HepG2 (cell line): ENCODE results near the gene UBAC1. TPM values are rescaled to one million over a fixed set of nuclear protein-coding genes. Genes with fewer than 3 reads are reported as not detected.

Experiments
- ATAD3A ChIP-seq: sonication (generic); formaldehyde crosslinking; IDR thresholded peaks from 2 replicates; pipeline ENCODE4 v1.4.0; 2020; ENCODE audit warnings: missing genetic modification reagents
- ERF ChIP-seq: IDR thresholded peaks from 2 replicates; pipeline ENCODE4 v1.6.1; 2018; ENCODE audit warnings: missing biosample characterization, missing genetic modification reagents
- FOSL2 ChIP-seq: sonication (generic); formaldehyde crosslinking; IDR thresholded peaks from 2 replicates; pipeline ENCODE4 v1.4.0; 2020; ENCODE audit warnings: missing genetic modification reagents
- GTF3A ChIP-seq: sonication (generic); formaldehyde crosslinking; conservative IDR thresholded peaks from 2 replicates; pipeline ENCODE4 v1.4.0; 2020; ENCODE audit warnings: mild to moderate bottlenecking, missing genetic modification reagents
- HOXA3 ChIP-seq: sonication (generic); formaldehyde crosslinking; IDR thresholded peaks from 2 replicates; pipeline ENCODE4 v1.5.0; 2020; ENCODE audit warnings: missing genetic modification reagents
- MAZ ChIP-seq, 2 experiments: sonication (generic) in 1 of 2; formaldehyde crosslinking in 1 of 2; IDR thresholded peaks; 2 replicates each; pipeline versions ENCODE4 v1.5.0 to v1.6.1; 2012 to 2020; ENCODE audit warnings: low read depth in 2 of 2, mild to moderate bottlenecking in 2 of 2, borderline replicate concordance in 1 of 2, improper control_type of control experiment in 1 of 2, low read length in 1 of 2, missing genetic modification reagents in 1 of 2, moderate library complexity in 1 of 2
- PHF8 ChIP-seq: sonication (generic); formaldehyde crosslinking; IDR thresholded peaks from 2 replicates; pipeline ENCODE4 v1.5.0; 2020; ENCODE audit warnings: missing genetic modification reagents
- REPIN1 ChIP-seq: sonication (generic); formaldehyde crosslinking; IDR thresholded peaks from 2 replicates; pipeline ENCODE4 v1.8.0; 2022; ENCODE audit warnings: missing genetic modification reagents, low read depth, mild to moderate bottlenecking, borderline replicate concordance
- RXRA ChIP-seq: sonication (generic); formaldehyde crosslinking; IDR thresholded peaks from 2 replicates; pipeline ENCODE4 v1.5.1; 2020; ENCODE audit warnings: missing genetic modification reagents
- ZBTB20 ChIP-seq: sonication (generic); formaldehyde crosslinking; IDR thresholded peaks from 2 replicates; pipeline ENCODE4 v1.8.1; 2023; ENCODE audit warnings: missing genetic modification reagents, low read depth, mild to moderate bottlenecking, borderline replicate concordance
- ZFX ChIP-seq: sonication (generic); formaldehyde crosslinking; IDR thresholded peaks from 2 replicates; pipeline ENCODE4 v1.4.0; 2020; ENCODE audit warnings: mild to moderate bottlenecking, low read depth, missing genetic modification reagents, moderate library complexity
- ZNF292 ChIP-seq: sonication (generic); formaldehyde crosslinking; IDR thresholded peaks from 2 replicates; pipeline ENCODE4 v1.8.1; 2022; ENCODE audit warnings: mild to moderate bottlenecking, low read depth, missing genetic modification reagents, borderline replicate concordance
- ZNF839 ChIP-seq: sonication (generic); formaldehyde crosslinking; IDR thresholded peaks from 2 replicates; pipeline ENCODE4 v1.4.0; 2020; ENCODE audit warnings: missing genetic modification reagents, mild to moderate bottlenecking, borderline replicate concordance
- polyA plus RNA-seq, 8 experiments: library from polyadenylated mRNA; depleted of rRNA in 3 of 8; stranded (reverse) in 7 of 8; unstranded in 1 of 8; fragments of >200 nt; fragmentation: Illumina TruSeq in 4 of 8; extraction: Trizol in 4 of 8; gene quantifications; 2 replicates each; pipeline versions ENCODE4 v1.2.1 to v1.2.3, GENCODE V29; 2011 to 2016; ENCODE audit warnings: low read depth in 4 of 8, missing spikeins in 1 of 8, mixed read lengths in 1 of 8; ENCODE audit not compliant: insufficient read depth in 1 of 8
- total RNA-seq, 5 experiments: library from RNA; depleted of rRNA; stranded (reverse); fragments of >200 nt; fragmentation: Illumina TruSeq; extraction: Trizol; gene quantifications; 2 replicates each; pipeline ENCODE4 v1.2.3, GENCODE V29; 2016; ENCODE audit warnings: low read depth in 1 of 5
- TF ChIP-seq, protein P1 (sequence below): sonication (generic); formaldehyde crosslinking; IDR thresholded peaks from 2 replicates; pipeline ENCODE4 v1.4.0; 2020; ENCODE audit warnings: missing genetic modification reagents, borderline replicate concordance
- TF ChIP-seq, protein P2 (sequence below): sonication (generic); formaldehyde crosslinking; IDR thresholded peaks from 2 replicates; pipeline ENCODE4 v1.4.0; 2020; ENCODE audit warnings: missing genetic modification reagents
- TF ChIP-seq, protein P3 (sequence below): sonication (generic); formaldehyde crosslinking; IDR thresholded peaks from 2 replicates; pipeline ENCODE4 v1.5.1; 2020; ENCODE audit warnings: missing genetic modification reagents, mild to moderate bottlenecking, borderline replicate concordance
- TF ChIP-seq, protein P4 (sequence below): sonication (generic); formaldehyde crosslinking; IDR thresholded peaks from 2 replicates; pipeline ENCODE4 v1.4.0; 2020; ENCODE audit warnings: missing genetic modification reagents
- TF ChIP-seq, protein P5 (sequence below): sonication (generic); formaldehyde crosslinking; IDR thresholded peaks from 2 replicates; pipeline ENCODE4 v1.4.0; 2020; ENCODE audit warnings: mild to moderate bottlenecking, missing genetic modification reagents
- TF ChIP-seq, protein P6 (sequence below): sonication (generic); formaldehyde crosslinking; IDR thresholded peaks from 2 replicates; pipeline ENCODE4 v1.8.0; 2022; ENCODE audit warnings: missing genetic modification reagents, mild to moderate bottlenecking, moderate library complexity, borderline replicate concordance

The UBAC1 gene
- total and polyA plus RNA-seq, 2 of the 13 experiments (the other 11 are each of a cell fraction or from before 2014, with no cell fraction given), result 32.2 to 34.1 TPM

DNA sequence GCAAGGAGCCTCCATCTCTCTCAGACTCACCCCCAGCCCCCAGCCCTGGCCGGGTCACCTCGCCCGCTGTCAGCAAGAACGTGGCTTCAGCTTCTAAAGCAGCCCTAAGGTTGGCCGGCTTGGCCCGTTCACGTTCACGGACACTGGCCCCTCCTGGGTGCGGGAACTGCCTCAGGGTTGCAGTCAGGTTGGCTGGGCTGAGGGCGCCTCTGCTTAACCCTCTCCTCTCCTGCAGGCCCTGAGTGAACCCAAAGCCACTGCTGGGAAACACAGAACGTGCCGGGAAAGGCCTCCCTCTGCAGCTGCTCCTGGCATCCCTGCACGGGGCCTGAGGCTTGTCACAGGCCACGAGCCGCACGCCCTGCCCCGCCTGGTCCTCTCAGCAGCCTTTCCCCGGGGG is 40.1 kb upstream of the UBAC1 start (continued):
- TF ChIP-seq HOXA3, result peak; percentile 50; the same call in 1 of the 2 replicates
- TF ChIP-seq REPIN1, result no peak
- TF ChIP-seq, protein P1, sequence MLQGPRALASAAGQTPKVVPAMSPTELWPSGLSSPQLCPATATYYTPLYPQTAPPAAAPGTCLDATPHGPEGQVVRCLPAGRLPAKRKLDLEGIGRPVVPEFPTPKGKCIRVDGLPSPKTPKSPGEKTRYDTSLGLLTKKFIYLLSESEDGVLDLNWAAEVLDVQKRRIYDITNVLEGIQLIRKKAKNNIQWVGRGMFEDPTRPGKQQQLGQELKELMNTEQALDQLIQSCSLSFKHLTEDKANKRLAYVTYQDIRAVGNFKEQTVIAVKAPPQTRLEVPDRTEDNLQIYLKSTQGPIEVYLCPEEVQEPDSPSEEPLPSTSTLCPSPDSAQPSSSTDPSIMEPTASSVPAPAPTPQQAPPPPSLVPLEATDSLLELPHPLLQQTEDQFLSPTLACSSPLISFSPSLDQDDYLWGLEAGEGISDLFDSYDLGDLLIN, result no peak
- TF ChIP-seq PHF8 (CRISPR knock-in tag), result 0 out of 2 replicates have a peak, but pooled peaks have one; percentile 23
- TF ChIP-seq, protein P2, sequence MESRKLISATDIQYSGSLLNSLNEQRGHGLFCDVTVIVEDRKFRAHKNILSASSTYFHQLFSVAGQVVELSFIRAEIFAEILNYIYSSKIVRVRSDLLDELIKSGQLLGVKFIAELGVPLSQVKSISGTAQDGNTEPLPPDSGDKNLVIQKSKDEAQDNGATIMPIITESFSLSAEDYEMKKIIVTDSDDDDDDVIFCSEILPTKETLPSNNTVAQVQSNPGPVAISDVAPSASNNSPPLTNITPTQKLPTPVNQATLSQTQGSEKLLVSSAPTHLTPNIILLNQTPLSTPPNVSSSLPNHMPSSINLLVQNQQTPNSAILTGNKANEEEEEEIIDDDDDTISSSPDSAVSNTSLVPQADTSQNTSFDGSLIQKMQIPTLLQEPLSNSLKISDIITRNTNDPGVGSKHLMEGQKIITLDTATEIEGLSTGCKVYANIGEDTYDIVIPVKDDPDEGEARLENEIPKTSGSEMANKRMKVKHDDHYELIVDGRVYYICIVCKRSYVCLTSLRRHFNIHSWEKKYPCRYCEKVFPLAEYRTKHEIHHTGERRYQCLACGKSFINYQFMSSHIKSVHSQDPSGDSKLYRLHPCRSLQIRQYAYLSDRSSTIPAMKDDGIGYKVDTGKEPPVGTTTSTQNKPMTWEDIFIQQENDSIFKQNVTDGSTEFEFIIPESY (CRISPR knock-in tag), result no peak
- TF ChIP-seq, protein P3, sequence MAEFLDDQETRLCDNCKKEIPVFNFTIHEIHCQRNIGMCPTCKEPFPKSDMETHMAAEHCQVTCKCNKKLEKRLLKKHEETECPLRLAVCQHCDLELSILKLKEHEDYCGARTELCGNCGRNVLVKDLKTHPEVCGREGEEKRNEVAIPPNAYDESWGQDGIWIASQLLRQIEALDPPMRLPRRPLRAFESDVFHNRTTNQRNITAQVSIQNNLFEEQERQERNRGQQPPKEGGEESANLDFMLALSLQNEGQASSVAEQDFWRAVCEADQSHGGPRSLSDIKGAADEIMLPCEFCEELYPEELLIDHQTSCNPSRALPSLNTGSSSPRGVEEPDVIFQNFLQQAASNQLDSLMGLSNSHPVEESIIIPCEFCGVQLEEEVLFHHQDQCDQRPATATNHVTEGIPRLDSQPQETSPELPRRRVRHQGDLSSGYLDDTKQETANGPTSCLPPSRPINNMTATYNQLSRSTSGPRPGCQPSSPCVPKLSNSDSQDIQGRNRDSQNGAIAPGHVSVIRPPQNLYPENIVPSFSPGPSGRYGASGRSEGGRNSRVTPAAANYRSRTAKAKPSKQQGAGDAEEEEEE (CRISPR knock-in tag), result no peak
- TF ChIP-seq RXRA (CRISPR knock-in tag), result peak; percentile 81
- TF ChIP-seq, protein P4, sequence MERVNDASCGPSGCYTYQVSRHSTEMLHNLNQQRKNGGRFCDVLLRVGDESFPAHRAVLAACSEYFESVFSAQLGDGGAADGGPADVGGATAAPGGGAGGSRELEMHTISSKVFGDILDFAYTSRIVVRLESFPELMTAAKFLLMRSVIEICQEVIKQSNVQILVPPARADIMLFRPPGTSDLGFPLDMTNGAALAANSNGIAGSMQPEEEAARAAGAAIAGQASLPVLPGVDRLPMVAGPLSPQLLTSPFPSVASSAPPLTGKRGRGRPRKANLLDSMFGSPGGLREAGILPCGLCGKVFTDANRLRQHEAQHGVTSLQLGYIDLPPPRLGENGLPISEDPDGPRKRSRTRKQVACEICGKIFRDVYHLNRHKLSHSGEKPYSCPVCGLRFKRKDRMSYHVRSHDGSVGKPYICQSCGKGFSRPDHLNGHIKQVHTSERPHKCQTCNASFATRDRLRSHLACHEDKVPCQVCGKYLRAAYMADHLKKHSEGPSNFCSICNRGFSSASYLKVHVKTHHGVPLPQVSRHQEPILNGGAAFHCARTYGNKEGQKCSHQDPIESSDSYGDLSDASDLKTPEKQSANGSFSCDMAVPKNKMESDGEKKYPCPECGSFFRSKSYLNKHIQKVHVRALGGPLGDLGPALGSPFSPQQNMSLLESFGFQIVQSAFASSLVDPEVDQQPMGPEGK (CRISPR knock-in tag), result peak; percentile 65
- 0 out of 2 replicates have a peak, but pooled peaks have one; percentile 55 for TF ChIP-seq ZNF292
- TF ChIP-seq ZBTB20 (CRISPR knock-in tag), result no peak
- TF ChIP-seq, protein P5, sequence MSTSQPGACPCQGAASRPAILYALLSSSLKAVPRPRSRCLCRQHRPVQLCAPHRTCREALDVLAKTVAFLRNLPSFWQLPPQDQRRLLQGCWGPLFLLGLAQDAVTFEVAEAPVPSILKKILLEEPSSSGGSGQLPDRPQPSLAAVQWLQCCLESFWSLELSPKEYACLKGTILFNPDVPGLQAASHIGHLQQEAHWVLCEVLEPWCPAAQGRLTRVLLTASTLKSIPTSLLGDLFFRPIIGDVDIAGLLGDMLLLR, result no peak
- TF ChIP-seq MAZ (IDR thresholded peaks at IDR 0.05; ENCODE audit: borderline replicate concordance, low read depth, low read length), result no peak
- 0 out of 2 replicates have a peak, but pooled peaks have one; percentile 15 for TF ChIP-seq MAZ (CRISPR knock-in tag; IDR thresholded peaks at IDR 0.05; ENCODE audit: low read depth)
- TF ChIP-seq ERF (CRISPR knock-in tag), result 0 out of 2 replicates have a peak, but pooled peaks have one; percentile 27
- TF ChIP-seq ZNF839 (CRISPR knock-in tag), result 0 out of 2 replicates have a peak, but pooled peaks have one; percentile 22
- peak; percentile 47; the same call in 1 of the 2 replicates for TF ChIP-seq ZFX (CRISPR knock-in tag)
- no peak for TF ChIP-seq ATAD3A (CRISPR knock-in tag)
- TF ChIP-seq GTF3A (CRISPR knock-in tag), result no peak
- TF ChIP-seq, protein P6, sequence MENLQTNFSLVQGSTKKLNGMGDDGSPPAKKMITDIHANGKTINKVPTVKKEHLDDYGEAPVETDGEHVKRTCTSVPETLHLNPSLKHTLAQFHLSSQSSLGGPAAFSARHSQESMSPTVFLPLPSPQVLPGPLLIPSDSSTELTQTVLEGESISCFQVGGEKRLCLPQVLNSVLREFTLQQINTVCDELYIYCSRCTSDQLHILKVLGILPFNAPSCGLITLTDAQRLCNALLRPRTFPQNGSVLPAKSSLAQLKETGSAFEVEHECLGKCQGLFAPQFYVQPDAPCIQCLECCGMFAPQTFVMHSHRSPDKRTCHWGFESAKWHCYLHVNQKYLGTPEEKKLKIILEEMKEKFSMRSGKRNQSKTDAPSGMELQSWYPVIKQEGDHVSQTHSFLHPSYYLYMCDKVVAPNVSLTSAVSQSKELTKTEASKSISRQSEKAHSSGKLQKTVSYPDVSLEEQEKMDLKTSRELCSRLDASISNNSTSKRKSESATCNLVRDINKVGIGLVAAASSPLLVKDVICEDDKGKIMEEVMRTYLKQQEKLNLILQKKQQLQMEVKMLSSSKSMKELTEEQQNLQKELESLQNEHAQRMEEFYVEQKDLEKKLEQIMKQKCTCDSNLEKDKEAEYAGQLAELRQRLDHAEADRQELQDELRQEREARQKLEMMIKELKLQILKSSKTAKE (CRISPR knock-in tag), result peak; percentile 86
- TF ChIP-seq FOSL2, result 0 out of 2 replicates have a peak, but pooled peaks have one; percentile 5
